Measurements from ENCODE around the gene TPM1. TPM values are rescaled to one million over a fixed set of nuclear protein-coding genes. Genes with fewer than 3 reads are reported as not detected.

Gene TPM1
- total and polyA plus RNA-seq, 10 of the 15 experiments (the other 5 are each of a cell fraction or from before 2014, with no cell fraction given) = 0.43 to 10.0 (median 2.4) TPM

Other genes starting within 250 kb of the TPM1 start
- 13.1 and 13.4 TPM in 2 replicates for gene LACTB, start 79.1 kb downstream of the TPM1 start, total RNA-seq (2014; rRNA removed)
- gene LACTB, start 79.1 kb downstream of the TPM1 start, total RNA-seq (2014; rRNA removed; fragmentation: Illumina TruSeq; extraction: Trizol) = 28.4 and 28.5 TPM in 2 replicates
- 16.2 and 20.0 TPM in 2 replicates for gene LACTB, start 79.1 kb downstream of the TPM1 start, total RNA-seq (2021)
- 35.3 and 52.7 TPM in 2 replicates for gene LACTB, start 79.1 kb downstream of the TPM1 start, polyA plus RNA-seq (2011; rRNA removed)
- gene LACTB, start 79.1 kb downstream of the TPM1 start, polyA plus RNA-seq (2014; fragmentation: Illumina TruSeq; extraction: Trizol) = 30.1 and 62.8 TPM in 2 replicates
- 10 to 100 TPM in 1 of 2 experiments, 1 to 10 TPM in 1; 5.0 to 12.0 TPM for gene LACTB, start 79.1 kb downstream of the TPM1 start, polyA plus RNA-seq (2014; fragmentation: Nextera tagmentation; extraction: Ambion mirVana)
- gene LACTB, start 79.1 kb downstream of the TPM1 start, polyA plus RNA-seq (2014; rRNA removed) = 13.2 and 20.1 TPM in 2 replicates
- 10 to 100 TPM; 14.6 to 17.0 TPM for gene LACTB, start 79.1 kb downstream of the TPM1 start, polyA plus RNA-seq (2016; fragmentation: Nextera tagmentation; extraction: Ambion mirVana)
- 141 and 166 TPM in 2 replicates for gene RPS27L, start 114.7 kb downstream of the TPM1 start, total RNA-seq (2014; rRNA removed)
- 169 and 170 TPM in 2 replicates for gene RPS27L, start 114.7 kb downstream of the TPM1 start, total RNA-seq (2014; rRNA removed; fragmentation: Illumina TruSeq; extraction: Trizol)
- 144 and 145 TPM in 2 replicates for gene RPS27L, start 114.7 kb downstream of the TPM1 start, total RNA-seq (2021)
- gene RPS27L, start 114.7 kb downstream of the TPM1 start, polyA plus RNA-seq (2011; rRNA removed) = 265 and 363 TPM in 2 replicates
- 133 and 151 TPM in 2 replicates for gene RPS27L, start 114.7 kb downstream of the TPM1 start, polyA plus RNA-seq (2014; fragmentation: Illumina TruSeq; extraction: Trizol)
- gene RPS27L, start 114.7 kb downstream of the TPM1 start, polyA plus RNA-seq (2014; fragmentation: Nextera tagmentation; extraction: Ambion mirVana) = 100 to 1,000 TPM; 468 to 596 TPM
- gene RPS27L, start 114.7 kb downstream of the TPM1 start, polyA plus RNA-seq (2014; rRNA removed) = 157 and 175 TPM in 2 replicates
- 100 to 1,000 TPM; 968 to 970 TPM for gene RPS27L, start 114.7 kb downstream of the TPM1 start, polyA plus RNA-seq (2016; fragmentation: Nextera tagmentation; extraction: Ambion mirVana)
- gene RAB8B, start 146.9 kb downstream of the TPM1 start, total RNA-seq (2014; rRNA removed) = 52.0 and 71.2 TPM in 2 replicates
- gene RAB8B, start 146.9 kb downstream of the TPM1 start, total RNA-seq (2014; rRNA removed; fragmentation: Illumina TruSeq; extraction: Trizol) = 98.5 and 104 TPM in 2 replicates
- gene RAB8B, start 146.9 kb downstream of the TPM1 start, total RNA-seq (2021) = 71.7 and 73.1 TPM in 2 replicates
- 76.0 and 120 TPM in 2 replicates for gene RAB8B, start 146.9 kb downstream of the TPM1 start, polyA plus RNA-seq (2011; rRNA removed)
- 76.4 and 123 TPM in 2 replicates for gene RAB8B, start 146.9 kb downstream of the TPM1 start, polyA plus RNA-seq (2014; fragmentation: Illumina TruSeq; extraction: Trizol)
- gene RAB8B, start 146.9 kb downstream of the TPM1 start, polyA plus RNA-seq (2014; fragmentation: Nextera tagmentation; extraction: Ambion mirVana) = 10 to 100 TPM; 17.8 to 26.0 TPM
- gene RAB8B, start 146.9 kb downstream of the TPM1 start, polyA plus RNA-seq (2014; rRNA removed) = 49.0 and 53.4 TPM in 2 replicates
- 10 to 100 TPM; 64.0 to 66.3 TPM for gene RAB8B, start 146.9 kb downstream of the TPM1 start, polyA plus RNA-seq (2016; fragmentation: Nextera tagmentation; extraction: Ambion mirVana)
- 8.8 and 9.8 TPM in 2 replicates for gene APH1B, start 234.9 kb downstream of the TPM1 start, total RNA-seq (2014; rRNA removed)
- 8.8 and 9.1 TPM in 2 replicates for gene APH1B, start 234.9 kb downstream of the TPM1 start, total RNA-seq (2014; rRNA removed; fragmentation: Illumina TruSeq; extraction: Trizol)
- 11.5 and 14.3 TPM in 2 replicates for gene APH1B, start 234.9 kb downstream of the TPM1 start, total RNA-seq (2021)
- gene APH1B, start 234.9 kb downstream of the TPM1 start, polyA plus RNA-seq (2011; rRNA removed) = 5.0 and 6.1 TPM in 2 replicates
- gene APH1B, start 234.9 kb downstream of the TPM1 start, polyA plus RNA-seq (2014; fragmentation: Illumina TruSeq; extraction: Trizol) = 7.9 and 11.2 TPM in 2 replicates
- gene APH1B, start 234.9 kb downstream of the TPM1 start, polyA plus RNA-seq (2014; fragmentation: Nextera tagmentation; extraction: Ambion mirVana) = 10 to 100 TPM; 12.9 to 17.6 TPM
- gene APH1B, start 234.9 kb downstream of the TPM1 start, polyA plus RNA-seq (2014; rRNA removed) = 6.3 and 9.3 TPM in 2 replicates
- gene APH1B, start 234.9 kb downstream of the TPM1 start, polyA plus RNA-seq (2016; fragmentation: Nextera tagmentation; extraction: Ambion mirVana) = 10 to 100 TPM; 14.4 to 20.8 TPM

All from GM12878 (cell line).